Stimulated activated CD8-positive, alpha-beta memory T cell treated with anti-CD3 and anti-CD28 coated beads, Interleukin-7, amount 100 ng/mL, for 4 hours (primary cell): ENCODE data around the gene KCND3.
"Not testable (repeated sequence)": the region's sequence is repeated elsewhere in the genome, so short reads cannot be mapped to it uniquely, and the experiment has no call there.

Source experiments
- DNase-seq, 2 donors: peaks; one replicate each; pipeline ENCODE4 v3.0.0-alpha.2; 2020; ENCODE audit warnings: low read depth in 2 of 2

KCND3 gene

GRCh38 chr1:111814305-111814628, 175.2 kb downstream of the KCND3 start:
- DNase-seq = no peak

- DNase-seq = no peak
Measured at GRCh38 chr1:111813440-111814304, 175.8 kb downstream of the KCND3 start.

- DNase-seq = no peak
Measured at GRCh38 chr1:111812306-111812705, 177.2 kb downstream of the KCND3 start.

- no peak for DNase-seq
Measured at GRCh38 chr1:111811891-111812290, 177.6 kb downstream of the KCND3 start.

- DNase-seq = no peak
Measured at GRCh38 chr1:111805251-111805650, 184.2 kb downstream of the KCND3 start.

- no peak for DNase-seq
Measured at GRCh38 chr1:111804776-111805175, 184.7 kb downstream of the KCND3 start.

- no peak for DNase-seq
Measured at GRCh38 chr1:111803951-111804350, 185.5 kb downstream of the KCND3 start.

- no peak for DNase-seq
Measured at GRCh38 chr1:111802984-111803383, 186.5 kb downstream of the KCND3 start.

- DNase-seq = no peak
Measured at GRCh38 chr1:111802110-111802509, 187.4 kb downstream of the KCND3 start.

GRCh38 chr1:111801071-111801850, 188.2 kb downstream of the KCND3 start:
- DNase-seq = no peak

GRCh38 chr1:111799722-111800121, 189.7 kb downstream of the KCND3 start:
- not testable (repeated sequence) for DNase-seq

- no peak for DNase-seq
Measured at GRCh38 chr1:111798580-111798979, 190.9 kb downstream of the KCND3 start.

GRCh38 chr1:111795401-111795800, 194.1 kb downstream of the KCND3 start:
- DNase-seq = no peak

- DNase-seq = no peak
Measured at GRCh38 chr1:111793923-111794322, 195.5 kb downstream of the KCND3 start.

- DNase-seq = no peak
Measured at GRCh38 chr1:111792249-111792648, 197.2 kb downstream of the KCND3 start.

- DNase-seq = no peak
Measured at GRCh38 chr1:111791776-111792175, 197.7 kb downstream of the KCND3 start.

- no peak for DNase-seq
Measured at GRCh38 chr1:111789666-111790316, 199.7 kb downstream of the KCND3 start.

GRCh38 chr1:111789142-111789541, 200.3 kb downstream of the KCND3 start:
- no peak for DNase-seq

- DNase-seq = no peak
Measured at GRCh38 chr1:111786669-111787207, 202.7 kb downstream of the KCND3 start.

GRCh38 chr1:111784273-111784901, 205.1 kb downstream of the KCND3 start:
- no peak for DNase-seq

- no peak for DNase-seq
Measured at GRCh38 chr1:111779546-111779945, 209.9 kb downstream of the KCND3 start.

- no peak for DNase-seq
Measured at GRCh38 chr1:111778541-111779051, 210.9 kb downstream of the KCND3 start.
